Large intestine (tissue), 1 donor: ENCODE data around the gene LGI4. TPM values are rescaled to one million over a fixed set of nuclear protein-coding genes. Genes with fewer than 3 reads are reported as not detected.

Experiments
- polyA plus RNA-seq: library from polyadenylated mRNA; unstranded; fragments of 120-200 nt; gene quantifications from one replicate; pipeline ENCODE4 v1.2.1, GENCODE V29; 2013

Gene LGI4
- polyA plus RNA-seq, 1 donor = 9.4 TPM

Other genes with a start within 250 kb of the LGI4 start
- 7.4 TPM for gene ZNF30, start 208.2 kb downstream of the LGI4 start, polyA plus RNA-seq
- gene ZNF792, start 170.8 kb downstream of the LGI4 start, polyA plus RNA-seq = 5.1 TPM
- gene GRAMD1A, start 134.7 kb downstream of the LGI4 start, polyA plus RNA-seq = 53.2 TPM
- gene SCN1B, start 104.6 kb downstream of the LGI4 start, polyA plus RNA-seq = 0.96 TPM
- gene HPN, start 93.3 kb downstream of the LGI4 start, polyA plus RNA-seq = 309 TPM
- 291 TPM for gene FXYD3, start 19.2 kb downstream of the LGI4 start, polyA plus RNA-seq
- gene FXYD1, start 3.8 kb upstream of the LGI4 start, polyA plus RNA-seq = 23.2 TPM
- gene FXYD7, start 8.2 kb upstream of the LGI4 start, polyA plus RNA-seq = 7.6 TPM
- 53.4 TPM for gene FXYD5, start 19.7 kb upstream of the LGI4 start, polyA plus RNA-seq
- gene FAM187B, start 93.7 kb upstream of the LGI4 start, polyA plus RNA-seq = not detected
- gene LSR, start 113.9 kb upstream of the LGI4 start, polyA plus RNA-seq = 99.1 TPM
- gene USF2, start 133.9 kb upstream of the LGI4 start, polyA plus RNA-seq = 121 TPM
- gene HAMP, start 147.5 kb upstream of the LGI4 start, polyA plus RNA-seq = 1.4 TPM
- 0.37 TPM for gene MAG, start 157.1 kb upstream of the LGI4 start, polyA plus RNA-seq
- gene CD22, start 194.1 kb upstream of the LGI4 start, polyA plus RNA-seq = 2.2 TPM
- gene FFAR1, start 212.8 kb upstream of the LGI4 start, polyA plus RNA-seq = 1.8 TPM
- gene FFAR3, start 223.4 kb upstream of the LGI4 start, polyA plus RNA-seq = 0.79 TPM
- gene GPR42, start 236.0 kb upstream of the LGI4 start, polyA plus RNA-seq = 0.22 TPM